ENCODE data around the gene PTPN14.

DNA sequence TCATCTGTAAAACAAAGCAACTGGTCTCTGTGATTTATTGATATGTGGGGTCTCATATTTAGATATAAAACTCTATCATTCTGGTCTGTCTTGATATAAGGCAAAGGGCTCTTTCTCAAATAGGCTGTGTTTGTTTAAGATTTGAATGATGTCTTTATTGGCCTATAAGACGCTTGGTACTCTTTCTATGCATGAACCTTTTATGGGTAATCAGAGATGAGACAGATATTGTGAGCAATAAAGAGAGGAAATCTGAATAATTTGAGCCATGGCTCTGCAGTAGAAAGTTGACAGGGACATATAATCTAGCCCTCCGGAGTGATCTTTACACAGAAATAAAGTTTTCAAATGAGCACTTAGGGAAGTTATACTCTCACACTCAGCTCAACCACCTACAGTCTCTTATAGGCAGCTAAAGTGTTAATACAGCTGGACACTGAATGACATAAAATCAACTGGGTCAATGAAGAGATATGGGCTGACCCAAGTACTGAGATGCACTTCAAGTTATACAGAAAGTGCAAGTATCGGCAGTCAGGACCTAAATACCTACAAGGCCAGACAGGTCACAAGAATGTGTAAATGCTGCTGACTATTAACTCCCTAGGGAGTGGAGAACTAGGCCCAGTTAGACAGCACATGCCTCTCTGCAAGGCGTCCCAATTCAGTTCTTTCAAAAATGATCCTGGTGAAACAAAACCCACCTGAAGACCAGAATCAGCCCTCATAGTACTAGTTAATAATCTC is 111.0 kb downstream of the PTPN14 start:
- TF ChIP-seq POLR2A (IDR thresholded peaks at IDR 0.05), result no peak
- TF ChIP-seq, protein P1, sequence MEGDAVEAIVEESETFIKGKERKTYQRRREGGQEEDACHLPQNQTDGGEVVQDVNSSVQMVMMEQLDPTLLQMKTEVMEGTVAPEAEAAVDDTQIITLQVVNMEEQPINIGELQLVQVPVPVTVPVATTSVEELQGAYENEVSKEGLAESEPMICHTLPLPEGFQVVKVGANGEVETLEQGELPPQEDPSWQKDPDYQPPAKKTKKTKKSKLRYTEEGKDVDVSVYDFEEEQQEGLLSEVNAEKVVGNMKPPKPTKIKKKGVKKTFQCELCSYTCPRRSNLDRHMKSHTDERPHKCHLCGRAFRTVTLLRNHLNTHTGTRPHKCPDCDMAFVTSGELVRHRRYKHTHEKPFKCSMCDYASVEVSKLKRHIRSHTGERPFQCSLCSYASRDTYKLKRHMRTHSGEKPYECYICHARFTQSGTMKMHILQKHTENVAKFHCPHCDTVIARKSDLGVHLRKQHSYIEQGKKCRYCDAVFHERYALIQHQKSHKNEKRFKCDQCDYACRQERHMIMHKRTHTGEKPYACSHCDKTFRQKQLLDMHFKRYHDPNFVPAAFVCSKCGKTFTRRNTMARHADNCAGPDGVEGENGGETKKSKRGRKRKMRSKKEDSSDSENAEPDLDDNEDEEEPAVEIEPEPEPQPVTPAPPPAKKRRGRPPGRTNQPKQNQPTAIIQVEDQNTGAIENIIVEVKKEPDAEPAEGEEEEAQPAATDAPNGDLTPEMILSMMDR (IDR thresholded peaks at IDR 0.05), result no peak
